ENCODE results near the gene CD34.
"Not testable (repeated sequence)": the region's sequence is repeated elsewhere in the genome, so short reads cannot be mapped to it uniquely, and the experiment has no call there.

CD34 gene

GRCh38 chr1:207897188-207897587 is 13.7 kb downstream of the CD34 start:
- no peak for DNase-seq

GRCh38 chr1:207896547-207896946 is 14.4 kb downstream of the CD34 start:
- no peak for DNase-seq

GRCh38 chr1:207894704-207895103 is 16.2 kb downstream of the CD34 start:
- DNase-seq: no peak

- no peak for DNase-seq
Observed at GRCh38 chr1:207893737-207894582, 17.0 kb downstream of the CD34 start.

- no peak for DNase-seq
Observed at GRCh38 chr1:207892764-207893163, 18.2 kb downstream of the CD34 start.

- DNase-seq: peak; percentile 74
Observed at GRCh38 chr1:207891148-207891547, 19.8 kb downstream of the CD34 start.

- peak; percentile 93 for DNase-seq
Observed at GRCh38 chr1:207890136-207890738, 20.7 kb downstream of the CD34 start.

- DNase-seq: no peak
Observed at GRCh38 chr1:207888652-207889051, 22.3 kb downstream of the CD34 start.

GRCh38 chr1:207887542-207888201 is 23.3 kb downstream of the CD34 start:
- no peak for DNase-seq

- no peak for DNase-seq
Observed at GRCh38 chr1:207886227-207886626, 24.7 kb downstream of the CD34 start.

- DNase-seq: peak; percentile 71
Observed at GRCh38 chr1:207885129-207886032, 25.5 kb downstream of the CD34 start.

- DNase-seq: no peak
Observed at GRCh38 chr1:207884266-207885029, 26.5 kb downstream of the CD34 start.

GRCh38 chr1:207883660-207884250 is 27.2 kb downstream of the CD34 start:
- DNase-seq: no peak

GRCh38 chr1:207883104-207883651 is 27.7 kb downstream of the CD34 start:
- no peak for DNase-seq

- no peak for DNase-seq
Observed at GRCh38 chr1:207882692-207883091, 28.2 kb downstream of the CD34 start.

- DNase-seq: no peak
Observed at GRCh38 chr1:207878939-207879338, 32.0 kb downstream of the CD34 start.

- not testable (repeated sequence) for DNase-seq
Observed at GRCh38 chr1:207877914-207878313, 33.0 kb downstream of the CD34 start.

- no peak for DNase-seq
Observed at GRCh38 chr1:207876131-207876530, 34.8 kb downstream of the CD34 start.

GRCh38 chr1:207875532-207875931 is 35.4 kb downstream of the CD34 start:
- no peak for DNase-seq

- DNase-seq: peak; percentile 18
Observed at GRCh38 chr1:207873055-207873890, 37.7 kb downstream of the CD34 start.

Data from NCI-H226 (cell line).